NT2/D1 (cell line): Measurements from ENCODE around the gene CDC6.

Experiments used
- SUZ12 ChIP-seq: IDR thresholded peaks from 2 replicates; pipeline ENCODE4 v1.6.1; 2011; ENCODE audit not compliant: insufficient read length, insufficient read depth; ENCODE audit errors: extremely low read depth
- YY1 ChIP-seq: IDR thresholded peaks from 2 replicates; pipeline ENCODE4 v1.6.1; 2011; ENCODE audit not compliant: insufficient read length, insufficient read depth
- ZNF274 ChIP-seq: IDR thresholded peaks from 2 replicates; pipeline ENCODE4 v1.6.1; 2011; ENCODE audit warnings: mild to moderate bottlenecking, low read depth, low read length

DNA sequence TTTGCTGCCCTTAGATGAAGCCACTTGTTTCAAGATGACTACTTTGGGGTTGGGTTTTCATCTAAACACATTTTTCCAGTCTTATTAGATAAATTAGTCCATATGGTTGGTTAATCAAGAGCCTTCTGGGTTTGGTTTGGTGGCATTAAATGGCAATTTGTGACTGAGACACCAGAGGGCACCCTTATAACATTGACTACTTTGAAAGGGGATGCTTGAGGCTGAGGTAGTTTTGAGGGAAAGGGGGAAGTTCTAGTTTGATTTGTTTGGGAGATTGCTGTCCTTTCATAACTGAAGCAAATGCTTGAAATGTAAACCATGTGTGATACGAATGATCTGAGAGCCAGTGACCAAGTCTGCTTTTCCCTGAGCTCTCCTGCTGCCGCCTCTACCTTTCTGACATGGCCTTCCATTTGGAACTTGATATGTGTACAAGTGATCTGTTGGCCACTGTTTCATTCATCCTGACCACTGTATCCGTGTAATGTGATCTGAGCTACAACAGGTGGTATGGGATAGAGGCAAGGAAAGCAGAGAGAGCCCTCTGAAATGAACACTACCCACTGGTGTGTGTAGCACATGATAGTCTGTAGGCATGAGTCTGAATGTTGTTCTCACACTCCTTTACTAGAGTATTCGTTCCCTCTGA lies 15.5 kb downstream of the CDC6 start:
- TF ChIP-seq SUZ12 = no peak
- TF ChIP-seq YY1 = no peak
- TF ChIP-seq ZNF274 = no peak
